ENCODE measurements around the gene TMEM127. TPM values are rescaled to one million over a fixed set of nuclear protein-coding genes. Genes with fewer than 3 reads are reported as not detected.
A peak's percentile ranks its signal among the peaks of the same experiment; 100 is the strongest.

TMEM127 gene
- total RNA-seq, 1 donor from 2014 or later, result 71.2 TPM

DNA sequence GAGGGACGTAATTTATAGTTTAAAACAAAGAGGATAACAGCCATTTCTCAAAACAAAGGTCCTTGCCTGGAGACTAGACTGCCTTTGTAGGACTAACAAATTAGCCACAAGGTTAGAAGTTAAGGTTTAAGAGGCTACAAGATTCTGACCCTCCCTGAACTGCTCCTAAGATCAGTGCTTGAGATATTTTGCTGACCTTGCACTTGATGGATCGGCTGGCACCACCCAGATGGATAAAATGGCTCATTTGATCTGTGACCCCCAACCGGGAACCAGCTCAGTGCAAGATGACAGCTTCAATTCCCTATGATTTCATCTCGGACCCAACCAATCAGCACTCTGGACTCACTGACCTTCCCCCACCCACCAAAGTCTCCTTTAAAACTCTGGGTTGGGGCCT is 53.5 kb downstream of the TMEM127 start:
- intact Hi-C loops (cut with micrococcal nuclease), result no loop called here
- ATAC-seq (no peak), DNase-seq (no peak)

DNA sequence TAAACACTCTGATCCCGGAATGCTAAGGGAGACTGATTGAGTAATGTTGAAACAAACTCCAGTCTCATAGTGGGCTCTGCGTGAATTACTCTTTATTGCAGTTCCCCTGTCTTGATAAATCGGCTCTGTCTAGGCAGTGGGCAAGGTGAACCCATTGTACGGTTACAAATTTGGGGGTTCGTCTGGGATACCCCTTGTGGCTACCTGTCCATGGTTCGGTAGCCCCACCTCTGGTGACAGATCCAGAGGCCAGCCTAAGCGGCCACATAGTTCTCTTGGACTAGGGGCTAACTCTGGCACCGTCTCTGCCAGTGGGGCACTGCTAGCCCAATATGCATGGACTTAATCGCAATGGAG is 56.1 kb downstream of the TMEM127 start:
- ATAC-seq (no peak), DNase-seq (no peak)
- intact Hi-C loops (cut with micrococcal nuclease), result loop anchor here (5.0 kb wide), 1 partner anchor 48 kb away; no protein-coding TSS in a partner anchor

DNA sequence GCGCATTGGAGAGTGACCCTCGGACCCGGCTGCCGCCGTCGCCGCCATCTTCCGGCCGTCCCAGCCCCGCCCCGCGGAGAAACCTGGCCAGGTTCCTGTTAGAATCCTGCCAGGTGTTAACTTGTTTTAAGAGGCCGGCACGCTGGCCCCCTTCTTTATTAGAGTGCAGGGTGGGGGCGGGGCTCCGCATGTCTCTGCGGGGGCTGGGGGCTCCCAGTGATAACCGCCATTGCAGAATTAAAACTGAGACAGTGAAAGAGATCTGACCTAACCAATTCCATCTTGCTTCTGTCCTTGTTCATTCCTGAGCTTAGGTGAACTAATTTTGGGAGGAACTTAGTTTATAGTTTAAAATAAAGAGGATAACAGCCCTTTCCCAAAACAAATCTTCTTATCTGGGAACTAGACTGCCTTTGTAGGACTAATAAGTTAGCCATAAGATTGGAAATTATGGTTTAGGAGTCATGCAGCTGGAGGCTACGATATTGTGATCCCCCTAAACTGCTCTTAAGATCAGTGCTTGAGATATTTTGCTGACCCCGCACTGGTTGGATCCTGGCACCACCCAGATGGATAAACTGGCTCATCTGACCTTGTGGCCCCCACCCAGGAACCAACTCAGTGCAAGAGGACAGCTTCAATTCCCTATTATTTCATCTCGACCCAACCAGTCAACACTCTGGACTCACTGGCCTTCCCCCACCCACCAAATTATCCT is 56.6 kb downstream of the TMEM127 start:
- no peak for ATAC-seq
- DNase-seq, result no peak
- intact Hi-C loops (cut with micrococcal nuclease), result loop anchor here (5.0 kb wide), 1 partner anchor 48 kb away; no protein-coding TSS in a partner anchor

DNA sequence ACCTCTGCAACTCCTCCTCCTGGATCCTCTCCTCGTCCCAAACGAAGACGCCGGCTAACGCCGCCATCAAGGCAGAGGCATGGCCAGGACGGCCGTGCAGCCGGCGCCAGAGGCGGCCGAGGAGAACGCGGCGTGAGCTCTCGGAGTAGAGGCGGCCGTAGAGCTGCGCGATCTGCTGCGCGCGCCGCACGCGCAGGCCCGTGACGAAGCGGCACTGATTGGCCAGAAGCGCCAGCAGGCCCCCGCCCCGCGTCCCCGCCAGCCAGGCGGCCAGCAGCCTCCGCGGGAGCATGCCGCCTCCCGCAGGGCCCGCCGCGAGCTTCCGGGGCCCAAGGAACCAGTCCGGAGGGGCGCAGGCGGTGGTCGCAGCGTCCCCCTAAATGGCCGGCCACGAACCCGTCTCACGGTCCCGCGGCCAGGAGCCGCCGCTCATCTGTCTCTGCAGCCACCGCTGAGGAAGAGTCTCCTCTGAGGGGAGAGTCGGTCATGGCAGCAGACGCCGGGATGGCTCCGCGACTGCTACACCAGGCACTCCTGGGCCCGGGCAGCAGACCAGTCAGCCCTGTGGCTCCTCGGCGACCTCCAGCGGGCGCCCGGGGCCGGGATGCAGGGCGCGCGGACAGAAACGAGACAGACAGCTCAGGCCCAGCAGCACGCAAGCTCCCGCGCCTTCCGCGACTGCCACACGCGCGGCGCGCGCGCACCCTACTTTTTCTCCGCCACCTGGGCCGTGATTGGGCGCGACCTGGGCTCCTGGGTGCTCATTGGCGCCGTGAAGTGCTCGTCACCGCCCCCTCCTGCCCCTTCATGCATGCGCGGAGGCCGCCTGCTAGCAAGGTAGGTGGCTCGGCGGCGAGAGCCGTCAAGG is 57.4 kb downstream of the TMEM127 start, which contains the start of gene STARD7:
Gene STARD7 (minus strand): TSS at position 685 of the 868 bp plus-strand sequence. CDS start 393 bp downstream, at position 292.
- peak; percentile 96 for ATAC-seq
- intact Hi-C loops (cut with micrococcal nuclease), result loop anchor here (5.0 kb wide), 1 partner anchor 49 kb away; no protein-coding TSS in a partner anchor
- peak; percentile 100 for DNase-seq

DNA sequence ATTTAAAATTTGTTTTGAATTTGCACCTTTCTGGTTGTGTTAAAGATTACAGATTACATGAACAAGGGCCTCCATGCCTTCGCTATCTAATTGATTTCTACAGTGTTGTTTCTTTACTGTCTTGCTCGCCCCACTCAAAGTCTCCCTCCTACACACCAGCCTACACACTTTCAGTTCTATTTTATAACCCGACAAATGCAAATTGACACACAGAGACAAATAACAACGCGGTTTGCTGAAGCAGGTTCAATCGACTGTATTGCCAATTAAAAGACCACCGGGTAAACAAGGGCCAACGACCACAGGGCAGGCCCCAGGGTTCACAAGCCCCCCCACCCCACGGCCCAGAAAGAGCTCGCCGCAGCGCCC is 58.0 kb downstream of the TMEM127 start:
- no peak for ATAC-seq
- intact Hi-C loops (cut with micrococcal nuclease), result loop anchor here (5.0 kb wide), 1 partner anchor 50 kb away; no protein-coding TSS in a partner anchor
- no peak for DNase-seq

DNA sequence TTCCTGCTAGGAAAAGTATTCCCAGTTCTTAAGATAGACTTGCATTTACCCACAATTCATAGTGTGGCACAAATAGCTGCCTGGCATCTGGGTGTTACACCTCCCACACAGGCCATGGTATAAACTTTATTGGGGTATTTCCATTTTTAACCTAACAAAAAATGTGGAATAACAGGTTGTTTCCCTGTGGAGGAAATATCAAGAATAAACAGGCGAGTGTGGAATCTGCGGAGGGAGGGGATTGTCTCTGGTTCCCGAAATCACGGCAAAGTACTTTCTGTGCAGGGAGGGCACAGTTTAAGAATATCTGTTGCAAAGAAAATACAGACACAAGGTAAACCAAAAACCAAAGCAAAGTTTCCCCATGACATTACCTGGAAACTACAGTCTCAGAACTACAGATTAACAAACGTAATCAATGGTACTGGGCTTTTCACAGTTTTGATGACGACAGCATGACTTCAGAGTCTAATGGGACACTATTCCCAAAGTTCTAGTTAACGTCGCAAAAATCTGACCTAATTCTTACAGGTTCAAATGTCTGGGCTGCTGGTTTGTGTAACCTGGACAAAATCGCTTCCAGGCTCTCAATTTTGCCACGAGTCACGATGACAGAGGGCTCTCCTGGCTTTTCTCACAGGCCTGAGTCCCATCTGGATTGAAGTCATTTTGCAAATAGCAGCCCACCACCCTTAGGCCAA is 58.6 kb downstream of the TMEM127 start:
- intact Hi-C loops (cut with micrococcal nuclease), result loop anchor here (5.0 kb wide), 1 partner anchor 50 kb away; no protein-coding TSS in a partner anchor
- ATAC-seq, result no peak
- no peak for DNase-seq

DNA sequence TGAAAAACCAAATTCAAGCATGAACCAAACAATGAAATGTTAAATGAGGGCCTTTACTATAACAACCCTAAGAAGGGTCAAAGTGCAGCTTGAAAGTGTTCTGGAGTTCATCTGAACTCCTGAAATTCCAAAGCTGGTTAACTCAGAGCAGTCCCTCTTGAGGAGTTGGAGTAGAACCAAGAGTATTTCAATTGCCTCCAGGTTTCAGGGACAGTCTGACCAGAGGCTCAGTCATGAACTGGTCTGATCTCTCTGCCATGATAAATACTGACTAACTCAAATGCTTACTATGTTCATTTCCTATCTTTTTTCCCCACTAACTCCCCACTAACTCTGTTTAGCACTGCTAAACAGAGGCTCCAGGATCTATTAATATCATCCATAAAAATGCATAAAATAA is 59.9 kb downstream of the TMEM127 start:
- ATAC-seq (no peak), DNase-seq (no peak)
- intact Hi-C loops (cut with micrococcal nuclease), result loop anchor here (5.0 kb wide), 1 partner anchor 51 kb away; no protein-coding TSS in a partner anchor

DNA sequence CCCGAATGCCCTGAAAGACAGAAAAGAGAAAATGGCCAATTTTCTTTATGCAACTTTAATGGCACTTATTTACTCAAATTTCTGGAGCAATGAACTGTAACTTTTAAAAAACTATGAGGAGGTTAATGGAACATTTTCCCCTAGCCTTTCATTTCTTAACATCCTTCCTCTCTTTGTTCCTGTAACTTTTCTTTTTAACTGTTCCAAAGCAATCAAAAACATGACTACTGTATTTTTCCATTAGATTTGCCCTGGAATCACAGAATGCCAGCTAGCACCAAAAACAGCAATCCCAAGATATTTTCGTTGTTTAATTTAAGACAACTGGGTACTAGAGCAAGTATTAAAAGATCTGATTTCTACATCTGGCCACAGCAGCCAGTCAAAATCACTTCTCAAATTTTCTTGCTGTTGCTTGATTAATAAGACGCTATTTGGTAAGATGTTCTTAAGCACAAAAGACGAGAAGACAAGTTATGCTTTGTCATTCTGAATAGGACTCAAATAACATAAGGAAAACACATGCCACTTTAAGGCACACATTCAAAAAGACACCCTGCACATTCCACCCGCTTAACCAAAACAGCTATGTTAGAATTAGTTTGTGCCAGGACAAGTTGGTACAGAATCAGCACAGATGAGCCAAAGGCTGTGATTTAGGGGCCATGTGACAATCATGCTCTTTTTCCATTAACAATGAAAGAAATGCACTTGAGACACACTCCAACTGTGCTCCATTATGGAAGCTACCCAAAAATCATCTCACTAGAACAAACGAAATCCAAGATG is 60.8 kb downstream of the TMEM127 start:
- no peak for DNase-seq
- no peak for ATAC-seq
- intact Hi-C loops (cut with micrococcal nuclease), result loop anchor here (5.0 kb wide), 1 partner anchor 52 kb away; no protein-coding TSS in a partner anchor

DNA sequence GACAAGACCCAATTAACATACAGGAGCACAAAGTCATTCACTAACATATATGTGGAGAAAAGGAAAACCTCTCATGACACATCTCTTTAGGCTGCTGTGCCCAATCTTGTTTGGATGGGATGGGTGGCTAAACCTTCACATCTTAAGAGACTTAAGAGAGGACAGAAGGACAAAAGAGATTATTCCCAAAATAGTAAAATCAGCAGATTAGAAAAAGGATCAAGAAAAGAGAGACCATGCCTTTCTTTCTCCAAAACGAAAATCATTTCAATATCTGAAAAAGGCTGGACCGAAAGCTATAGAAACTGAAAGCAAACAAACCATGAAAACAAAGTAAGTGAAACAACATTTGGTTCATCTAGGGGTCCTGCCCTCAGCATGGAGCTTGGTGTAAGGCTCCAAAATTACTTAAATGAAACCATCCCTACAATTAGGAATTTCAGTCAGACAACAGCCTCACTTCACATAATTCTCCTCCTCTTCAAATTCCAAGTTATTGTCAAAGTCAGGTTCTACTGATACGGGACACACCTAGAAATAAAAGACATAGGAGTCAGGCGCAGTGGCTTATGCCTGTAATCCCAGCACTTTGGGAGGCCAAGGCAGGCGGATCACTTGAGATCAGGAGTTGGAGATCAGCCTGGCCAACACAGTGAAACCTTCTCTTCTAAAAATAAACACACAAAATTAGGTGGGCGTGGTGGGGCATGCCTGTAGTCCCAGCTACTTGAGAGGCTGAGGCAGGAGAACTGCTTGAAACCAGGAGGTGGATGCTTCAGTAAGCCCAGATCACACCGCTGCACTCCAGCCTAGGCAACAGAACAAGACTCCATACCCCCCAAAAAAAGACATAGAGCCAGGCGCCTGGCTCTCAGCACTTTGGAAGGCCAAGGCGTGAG is 62.4 kb downstream of the TMEM127 start:
- intact Hi-C loops (cut with micrococcal nuclease), result no loop called here
- no peak for ATAC-seq
- DNase-seq, result no peak

DNA sequence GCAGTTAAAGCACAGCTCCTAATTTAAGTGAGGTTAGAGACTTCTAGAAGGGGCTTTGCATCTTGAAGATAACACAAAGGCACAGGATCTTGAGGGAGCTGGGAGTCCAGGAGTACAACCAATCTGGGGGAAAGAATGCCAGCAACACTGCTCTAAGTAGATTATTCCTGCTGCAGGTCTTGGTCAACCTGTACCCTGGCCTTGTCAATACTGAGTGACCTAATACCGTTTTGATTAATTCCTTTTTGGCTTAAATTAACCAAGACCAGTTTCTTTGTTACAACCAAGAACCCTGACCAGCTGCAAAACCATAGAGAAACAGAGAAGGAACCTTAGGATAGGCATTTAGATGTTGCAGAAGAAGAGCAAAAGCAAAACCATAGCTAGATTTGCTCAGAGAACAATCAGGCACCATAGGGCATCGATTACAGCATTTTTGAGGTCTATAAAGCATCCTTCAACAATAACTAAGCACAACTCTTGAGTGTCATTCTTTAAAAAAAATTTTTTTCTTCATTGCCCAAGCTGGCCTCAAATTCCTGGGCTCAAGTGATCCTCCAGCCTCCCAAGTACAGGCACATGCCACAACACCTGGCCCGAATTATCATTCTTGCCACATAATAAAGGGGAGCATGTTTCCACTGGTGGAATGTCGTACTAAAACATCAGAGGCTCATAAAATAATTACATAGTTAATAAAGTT is 63.5 kb downstream of the TMEM127 start:
- DNase-seq (no peak), ATAC-seq (no peak)
- intact Hi-C loops (cut with micrococcal nuclease), result no loop called here

DNA sequence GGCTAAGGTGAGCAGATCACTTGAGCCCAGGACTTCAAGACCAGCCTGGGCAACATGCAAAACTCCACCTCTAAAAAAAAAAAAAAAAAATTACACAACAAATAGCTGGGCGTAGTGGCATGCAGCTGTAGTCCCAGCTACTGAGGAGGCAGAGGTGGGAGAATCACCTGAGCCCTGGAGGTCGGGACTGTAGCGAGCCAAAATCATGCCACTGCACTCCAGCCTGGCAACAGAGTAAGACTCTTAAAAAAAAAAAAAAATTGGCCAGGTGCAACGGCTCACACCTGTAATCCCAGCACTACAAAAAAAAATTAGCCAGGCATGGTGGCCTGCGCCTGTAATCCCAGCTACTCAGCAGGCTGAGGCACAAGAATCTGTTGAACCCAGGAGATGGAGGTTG is 64.5 kb downstream of the TMEM127 start:
- intact Hi-C loops (cut with micrococcal nuclease), result no loop called here
- DNase-seq, result no peak
- ATAC-seq, result peak; percentile 4

DNA sequence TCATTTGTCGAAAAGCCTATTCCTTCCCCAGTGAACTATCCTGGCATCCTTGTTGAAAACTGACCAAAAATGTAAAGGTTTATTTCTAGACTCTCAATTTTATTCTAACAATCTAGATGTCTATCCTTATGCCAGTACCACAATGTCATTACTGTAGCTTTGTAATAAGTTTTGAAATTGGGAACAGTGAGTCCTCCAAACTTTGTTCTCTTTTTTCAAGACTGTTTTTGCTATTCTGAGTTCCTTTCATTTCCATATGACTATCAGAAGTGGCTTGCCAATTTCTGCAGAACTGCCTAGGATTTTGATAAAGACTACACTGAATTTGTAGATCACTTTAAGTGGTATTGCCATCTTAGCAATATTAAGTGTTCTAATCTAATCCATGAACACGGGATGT is 66.9 kb downstream of the TMEM127 start:
- no peak for DNase-seq
- ATAC-seq, result no peak
- intact Hi-C loops (cut with micrococcal nuclease), result no loop called here

Other genes with a start within 250 kb of the TMEM127 start
- 5.5 TPM for gene GPAT2, start 231.1 kb downstream of the TMEM127 start, total RNA-seq
- gene ADRA2B, start 149.4 kb downstream of the TMEM127 start, total RNA-seq, result 5.0 TPM
- not detected for gene ASTL, start 127.5 kb downstream of the TMEM127 start, total RNA-seq
- 1.9 TPM for gene DUSP2, start 120.6 kb downstream of the TMEM127 start, total RNA-seq
- 214 TPM for gene STARD7, start 57.2 kb downstream of the TMEM127 start, total RNA-seq
- 63.1 TPM for gene CIAO1, start 228 bp upstream of the TMEM127 start, total RNA-seq
- gene SNRNP200, start 39.5 kb upstream of the TMEM127 start, total RNA-seq, result 55.3 TPM
- 1.3 TPM for gene ITPRIPL1, start 59.3 kb upstream of the TMEM127 start, total RNA-seq
- gene NCAPH, start 69.8 kb upstream of the TMEM127 start, total RNA-seq, result 1.4 TPM
- gene NEURL3, start 239.4 kb upstream of the TMEM127 start, total RNA-seq, result not detected

Data from left ventricle myocardium superior (tissue), 1 donor.